Colonic mucosa (tissue), 4 donors: Measurements from ENCODE around the gene OCIAD2. TPM values are rescaled to one million over a fixed set of nuclear protein-coding genes. Genes with fewer than 3 reads are reported as not detected.

Source experiments
- DNase-seq: peaks from one replicate; pipeline ENCODE4 v3.0.0-alpha.2; 2020
- H3K27ac ChIP-seq: fragments of 200-600 bp; one replicate; pipeline ENCODE4 v1.8.0; 2021
- H3K27me3 ChIP-seq: fragments of 200-600 bp; one replicate; pipeline ENCODE4 v1.8.0; 2021
- H3K36me3 ChIP-seq: fragments of 200-600 bp; one replicate; pipeline ENCODE4 v1.8.0; 2021
- H3K4me1 ChIP-seq: fragments of 200-600 bp; one replicate; pipeline ENCODE4 v1.8.0; 2021; ENCODE audit warnings: mild to moderate bottlenecking
- H3K4me3 ChIP-seq: fragments of 200-600 bp; one replicate; pipeline ENCODE4 v1.8.0; 2021
- H3K9ac ChIP-seq, 2 donors: one replicate each; pipeline ENCODE4 v1.7.0; 2013; ENCODE audit warnings: control low read depth in 2 of 2, low read depth in 2 of 2, low read length in 2 of 2
- H3K9me3 ChIP-seq: fragments of 200-600 bp; one replicate; pipeline ENCODE4 v1.8.0; 2021
- intact Hi-C: fragments of 100-400 bp; cut with DNase I; formaldehyde crosslinking; loops from one replicate; pipeline ENCODE4 v1.14.1; 2022
- total RNA-seq, 2 donors: library from RNA; stranded (reverse); fragmentation: NEBNext Ultra II Directional in 1 of 2; extraction: Animal tissue kit (Norgen Biotek cat#: 25700) in 1 of 2; gene quantifications; one replicate each; pipeline ENCODE4 v1.2.1, GENCODE V29; 2021
- TF ChIP-seq, protein P1 (sequence below): fragments of 200-600 bp; IDR thresholded peaks from one replicate; pipeline ENCODE4 v1.8.0; 2022; ENCODE audit warnings: antibody characterized with exemption, mild to moderate bottlenecking
- donor health status: healthy.
- donor health status: DM: no; HTN: no; CAD: no.
- donor health status: DM: no; HTN: no; CAD: no.

Gene OCIAD2
- total RNA-seq, 2 donors from 2014 or later: 55.7 to 124 TPM

DNA sequence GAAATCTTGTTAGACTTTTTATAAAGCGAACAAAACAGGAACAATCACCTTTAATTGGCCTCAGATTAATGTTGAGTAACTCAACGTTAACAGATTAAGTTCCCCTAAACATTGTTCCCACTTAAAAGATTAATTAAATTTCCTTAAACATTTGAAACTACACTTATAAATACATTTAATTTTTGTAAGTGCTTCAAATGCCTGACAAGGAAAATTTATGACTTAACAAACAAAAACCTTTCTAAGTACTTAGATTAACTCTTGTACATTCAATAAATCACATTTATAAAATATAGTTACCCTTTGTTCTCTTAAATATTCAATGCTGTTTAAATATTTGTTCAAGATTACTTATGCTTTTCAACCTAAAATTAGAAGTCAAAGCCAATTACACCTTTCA lies 39.4 kb upstream of the OCIAD2 start:
- no peak overlapping the region for H3K27ac ChIP-seq
- no peaks in the 10 kb centered on the region for H3K9me3 ChIP-seq
- H3K4me3 ChIP-seq: no peak overlapping the region
- H3K27me3 ChIP-seq: no peaks in the 10 kb centered on the region
- no peak overlapping the region for H3K9ac ChIP-seq
- TF ChIP-seq, protein P1, sequence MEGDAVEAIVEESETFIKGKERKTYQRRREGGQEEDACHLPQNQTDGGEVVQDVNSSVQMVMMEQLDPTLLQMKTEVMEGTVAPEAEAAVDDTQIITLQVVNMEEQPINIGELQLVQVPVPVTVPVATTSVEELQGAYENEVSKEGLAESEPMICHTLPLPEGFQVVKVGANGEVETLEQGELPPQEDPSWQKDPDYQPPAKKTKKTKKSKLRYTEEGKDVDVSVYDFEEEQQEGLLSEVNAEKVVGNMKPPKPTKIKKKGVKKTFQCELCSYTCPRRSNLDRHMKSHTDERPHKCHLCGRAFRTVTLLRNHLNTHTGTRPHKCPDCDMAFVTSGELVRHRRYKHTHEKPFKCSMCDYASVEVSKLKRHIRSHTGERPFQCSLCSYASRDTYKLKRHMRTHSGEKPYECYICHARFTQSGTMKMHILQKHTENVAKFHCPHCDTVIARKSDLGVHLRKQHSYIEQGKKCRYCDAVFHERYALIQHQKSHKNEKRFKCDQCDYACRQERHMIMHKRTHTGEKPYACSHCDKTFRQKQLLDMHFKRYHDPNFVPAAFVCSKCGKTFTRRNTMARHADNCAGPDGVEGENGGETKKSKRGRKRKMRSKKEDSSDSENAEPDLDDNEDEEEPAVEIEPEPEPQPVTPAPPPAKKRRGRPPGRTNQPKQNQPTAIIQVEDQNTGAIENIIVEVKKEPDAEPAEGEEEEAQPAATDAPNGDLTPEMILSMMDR: no peak
- no peak for DNase-seq
- no peaks in the 10 kb centered on the region for H3K4me1 ChIP-seq
- intact Hi-C loops: no loop called here
- H3K36me3 ChIP-seq: no peaks in the 10 kb centered on the region

DNA sequence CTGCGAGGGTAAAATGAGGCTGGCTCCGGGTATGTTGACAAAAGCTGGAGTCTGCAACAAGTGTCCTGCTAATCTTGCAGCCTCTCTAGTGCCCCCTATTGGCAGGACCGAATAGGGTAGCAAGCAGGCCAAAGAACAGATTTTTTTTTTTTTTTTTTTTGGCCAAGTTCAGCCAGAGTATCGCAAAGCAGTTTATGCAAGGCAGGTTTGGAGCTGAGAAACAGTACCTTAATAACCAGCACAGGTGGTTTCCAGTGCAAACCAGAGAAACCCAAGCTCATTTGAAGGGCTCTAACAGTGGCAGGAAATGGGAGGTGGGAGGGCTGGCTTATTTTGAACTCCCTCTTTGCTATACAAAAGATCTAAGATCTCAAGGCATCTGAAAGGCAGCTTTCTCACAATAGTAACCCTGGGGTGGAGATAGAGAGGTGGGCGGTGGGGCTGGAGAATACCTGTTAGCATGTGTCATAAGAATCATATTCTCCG lies 38.2 kb upstream of the OCIAD2 start:
- H3K27ac ChIP-seq: no peak overlapping the region
- no peaks in the 10 kb centered on the region for H3K27me3 ChIP-seq
- TF ChIP-seq, protein P1: no peak
- peak; percentile 65 for DNase-seq
- no peak overlapping the region for H3K4me3 ChIP-seq
- no peaks in the 10 kb centered on the region for H3K4me1 ChIP-seq
- intact Hi-C loops: no loop called here
- H3K9ac ChIP-seq: no peak overlapping the region
- H3K9me3 ChIP-seq: no peaks in the 10 kb centered on the region
- no peaks in the 10 kb centered on the region for H3K36me3 ChIP-seq

DNA sequence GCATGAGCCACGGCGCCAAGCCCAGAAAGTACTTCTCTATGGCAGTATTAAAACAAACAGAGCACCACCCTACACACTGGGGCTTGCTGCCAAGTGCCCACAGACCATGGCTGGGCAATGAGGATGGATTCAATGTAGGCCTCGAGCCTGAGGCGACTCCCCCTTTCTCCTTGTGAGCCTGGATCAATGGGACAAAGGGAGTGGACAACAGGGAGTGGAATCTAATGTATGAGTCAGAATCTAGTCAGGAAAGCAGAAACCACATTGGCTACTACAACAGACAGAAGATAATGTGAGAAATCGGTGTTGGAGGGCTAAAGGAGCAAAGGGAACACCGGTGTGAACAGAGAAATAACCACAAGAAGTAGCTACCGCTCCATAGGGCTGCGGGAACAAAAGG lies 37.7 kb upstream of the OCIAD2 start:
- DNase-seq: peak; percentile 25
- no peaks in the 10 kb centered on the region for H3K9me3 ChIP-seq
- no peak overlapping the region for H3K9ac ChIP-seq
- H3K36me3 ChIP-seq: no peaks in the 10 kb centered on the region
- H3K27me3 ChIP-seq: no peaks in the 10 kb centered on the region
- H3K4me1 ChIP-seq: no peaks in the 10 kb centered on the region
- intact Hi-C loops: no loop called here
- H3K27ac ChIP-seq: no peak overlapping the region
- TF ChIP-seq, protein P1: no peak
- H3K4me3 ChIP-seq: no peak overlapping the region

DNA sequence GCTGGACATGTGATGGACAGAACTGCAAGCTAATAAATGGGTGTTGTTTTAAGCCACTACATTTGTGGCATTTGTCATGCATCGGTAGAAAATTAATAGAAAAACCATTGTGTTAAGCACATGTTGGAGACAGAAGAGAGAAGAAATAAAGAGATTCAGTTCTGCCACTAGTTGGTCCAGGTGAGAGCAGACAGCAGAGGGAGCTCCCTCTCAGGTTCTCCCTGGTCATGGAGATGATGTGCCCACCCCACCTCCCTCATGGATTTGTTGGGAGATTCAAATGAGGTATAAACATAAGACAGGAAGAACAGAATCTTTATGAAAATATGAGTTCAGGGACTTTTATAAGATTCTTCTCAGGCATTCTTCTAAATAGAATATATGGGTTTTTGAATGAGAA lies 36.8 kb upstream of the OCIAD2 start:
- no peak overlapping the region for H3K4me3 ChIP-seq
- no peaks in the 10 kb centered on the region for H3K4me1 ChIP-seq
- H3K36me3 ChIP-seq: no peaks in the 10 kb centered on the region
- intact Hi-C loops: no loop called here
- H3K27me3 ChIP-seq: no peaks in the 10 kb centered on the region
- H3K27ac ChIP-seq: no peak overlapping the region
- no peak overlapping the region for H3K9ac ChIP-seq
- no peaks in the 10 kb centered on the region for H3K9me3 ChIP-seq
- TF ChIP-seq, protein P1: no peak
- DNase-seq: no peak

DNA sequence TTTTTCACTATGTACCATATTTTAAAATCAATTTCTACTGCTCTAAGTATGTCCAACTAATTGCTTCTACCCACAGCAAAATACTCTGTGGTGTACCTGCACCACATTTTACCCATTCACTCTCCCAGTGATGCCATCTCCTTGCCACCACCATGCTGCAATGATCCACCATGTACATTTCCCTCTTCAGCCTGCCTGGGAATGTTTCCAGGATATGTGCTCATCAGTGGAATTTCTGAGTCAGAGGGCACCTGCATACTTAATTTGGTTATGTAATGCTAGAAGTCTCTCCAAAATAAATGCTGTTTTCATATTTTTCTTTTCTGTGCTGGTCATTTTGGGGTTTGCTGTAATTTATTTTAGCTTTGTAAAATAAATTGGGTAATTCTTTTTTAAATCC lies 33.2 kb upstream of the OCIAD2 start:
- no peak for DNase-seq

More for the DNA sequence above, 33.2 kb upstream of the OCIAD2 start:
- TF ChIP-seq, protein P1: no peak
- Histone ChIP-seq H3K4me3 (no peak overlapping the region), H3K9me3 (no peaks in the 10 kb centered on the region), H3K27me3 (no peaks in the 10 kb centered on the region), H3K4me1 (no peaks in the 10 kb centered on the region), H3K27ac (no peak overlapping the region), H3K36me3 (no peaks in the 10 kb centered on the region), H3K9ac (no peak overlapping the region)
- intact Hi-C loops: no loop called here
